Caco-2 (cell line): ENCODE results near the gene RAD9B. TPM values are rescaled to one million over a fixed set of nuclear protein-coding genes. Genes with fewer than 3 reads are reported as not detected.

ENCODE experiments used
- BruUV-seq: library from RNA; stranded (reverse); fragments of 400-500 nt; replicated peaks from 2 replicates; lab custom pipeline; 2021; lab: Mats Ljungman, UMichigan
- CTCF ChIA-PET: fragments of 300-600 bp; sonication (Branson Sonifier 250); formaldehyde crosslinking; loops from one replicate; lab custom pipeline; 2022; ENCODE audit warnings: antibody characterized with exemption; lab: Charles Lee
- POLR2A ChIA-PET: fragments of 300-600 bp; sonication (Branson Sonifier 250); formaldehyde crosslinking; loops from one replicate; lab custom pipeline; 2022; ENCODE audit warnings: antibody characterized with exemption; lab: Charles Lee
- DNase-seq, 2 experiments: peaks; one replicate each; pipeline versions ENCODE4 v3.0.0 to v3.0.0-alpha.2; 2020 to 2022
- H3K27me3 ChIP-seq: replicated peaks from 2 replicates; pipeline ENCODE4 v1.6.0; 2011; ENCODE audit warnings: low read length; ENCODE audit not compliant: control insufficient read depth, insufficient read depth
- H3K36me3 ChIP-seq: 2 replicates; pipeline ENCODE4 v1.5.1; 2011; ENCODE audit warnings: low read length; ENCODE audit not compliant: control insufficient read depth, insufficient read depth
- H3K4me1 ChIP-seq: fragments of 250-450 bp; sonication (Bioruptor Pico); 2 replicates; pipeline ENCODE4 v1.5.1; 2020; ENCODE audit warnings: mild to moderate bottlenecking
- H3K4me3 ChIP-seq: 2 replicates; pipeline ENCODE4 v1.5.1; 2011; ENCODE audit warnings: low read depth, mild to moderate bottlenecking, control low read depth, low read length
- H3K9me3 ChIP-seq: fragments of 250-450 bp; sonication (Bioruptor Pico); 2 replicates; pipeline ENCODE4 v1.5.1; 2020; ENCODE audit warnings: mild to moderate bottlenecking, moderate library complexity
- H3K27ac Mint-ChIP-seq: one replicate; pipeline ENCODE4 v1.8.0; 2022; ENCODE audit warnings: mixed read lengths; ENCODE audit not compliant: unreplicated experiment
- H3K27me3 Mint-ChIP-seq: one replicate; pipeline ENCODE4 v1.8.0; 2022; ENCODE audit warnings: mixed read lengths; ENCODE audit not compliant: insufficient read depth, unreplicated experiment
- H3K36me3 Mint-ChIP-seq: one replicate; pipeline ENCODE4 v1.8.0; 2022; ENCODE audit warnings: mild to moderate bottlenecking, mixed read lengths; ENCODE audit not compliant: insufficient read depth, unreplicated experiment
- H3K4me1 Mint-ChIP-seq: one replicate; pipeline ENCODE4 v1.8.0; 2022; ENCODE audit warnings: low read depth, mixed read lengths; ENCODE audit not compliant: unreplicated experiment
- H3K4me3 Mint-ChIP-seq: one replicate; pipeline ENCODE4 v1.8.0; 2022; ENCODE audit warnings: mild to moderate bottlenecking, moderate library complexity, mixed read lengths; ENCODE audit not compliant: unreplicated experiment
- H3K9me3 Mint-ChIP-seq: one replicate; pipeline ENCODE4 v1.8.0; 2022; ENCODE audit warnings: mixed read lengths; ENCODE audit not compliant: unreplicated experiment
- intact Hi-C: fragments of 100-400 bp; cut with micrococcal nuclease; formaldehyde crosslinking; loops from one replicate; pipeline ENCODE4 v1.10.0; 2022; ENCODE audit not compliant: unreplicated experiment
- total RNA-seq: library from RNA; stranded (reverse); gene quantifications from 2 replicates; pipeline ENCODE4 v1.2.3, GENCODE V29; 2022
- TF ChIP-seq, protein P1 (sequence below), 2 experiments: fragments of 200-600 bp in 1 of 2; IDR thresholded peaks; 1 replicate in 1 of 2; 2 replicates in 1 of 2; pipeline versions ENCODE4 v1.5.1 to v1.8.0; 2011 to 2022; ENCODE audit warnings: antibody characterized with exemption in 1 of 2, control low read depth in 1 of 2, inconsistent platforms in 1 of 2, low read depth in 1 of 2, low read length in 1 of 2, mild to moderate bottlenecking in 1 of 2, moderate library complexity in 1 of 2; ENCODE audit not compliant: insufficient read depth in 1 of 2, severe bottlenecking in 1 of 2, unreplicated experiment in 1 of 2

The RAD9B gene
- total RNA-seq, 1 experiment from 2014 or later, result 3.8 TPM

DNA sequence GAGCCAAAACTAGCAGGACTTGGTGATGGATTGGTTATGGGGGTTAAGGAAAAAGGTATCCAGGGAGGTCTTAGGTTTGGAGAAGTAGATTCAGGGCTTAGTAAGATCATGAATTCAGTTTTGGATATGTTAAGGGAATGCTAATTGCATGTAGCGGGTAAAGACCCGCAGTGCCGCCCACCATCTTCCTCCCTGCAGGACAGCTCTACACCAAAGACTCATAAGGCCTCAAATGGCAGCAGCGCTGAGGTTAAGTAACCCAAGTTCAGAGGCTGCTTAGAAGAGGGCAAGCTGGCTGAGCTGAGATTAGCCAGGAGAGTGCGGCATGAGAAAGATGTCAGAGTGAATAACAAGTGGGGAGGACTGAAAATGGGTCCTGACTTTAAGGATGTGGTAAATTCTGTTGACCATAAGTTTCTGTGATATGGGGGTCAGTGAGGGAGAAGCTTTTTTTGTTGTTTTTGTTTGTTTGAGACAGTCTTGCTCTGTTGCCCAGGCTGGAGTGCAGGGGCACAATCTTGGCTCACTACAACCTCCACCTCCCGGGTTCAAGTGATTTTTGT lies 26.2 kb downstream of the RAD9B start:
- Histone ChIP-seq H3K36me3 (no peaks in the 10 kb centered on the region), H3K9me3 (no peaks in the 10 kb centered on the region), H3K27me3 (no peaks in the 10 kb centered on the region), H3K4me1 (peaks cover 2% of the 10 kb centered on the region), H3K4me3 (no peak overlapping the region)
- no peak overlapping the region for H3K27ac Mint-ChIP-seq
- no peaks in the 10 kb centered on the region for H3K9me3 Mint-ChIP-seq
- CTCF ChIA-PET, result no interaction called here
- H3K4me1 Mint-ChIP-seq, result no peaks in the 10 kb centered on the region
- BruUV-seq, result no TSS peak
- peaks cover 20% of the 10 kb centered on the region for H3K36me3 Mint-ChIP-seq
- H3K4me3 Mint-ChIP-seq, result no peak overlapping the region
- TF ChIP-seq, protein P1, sequence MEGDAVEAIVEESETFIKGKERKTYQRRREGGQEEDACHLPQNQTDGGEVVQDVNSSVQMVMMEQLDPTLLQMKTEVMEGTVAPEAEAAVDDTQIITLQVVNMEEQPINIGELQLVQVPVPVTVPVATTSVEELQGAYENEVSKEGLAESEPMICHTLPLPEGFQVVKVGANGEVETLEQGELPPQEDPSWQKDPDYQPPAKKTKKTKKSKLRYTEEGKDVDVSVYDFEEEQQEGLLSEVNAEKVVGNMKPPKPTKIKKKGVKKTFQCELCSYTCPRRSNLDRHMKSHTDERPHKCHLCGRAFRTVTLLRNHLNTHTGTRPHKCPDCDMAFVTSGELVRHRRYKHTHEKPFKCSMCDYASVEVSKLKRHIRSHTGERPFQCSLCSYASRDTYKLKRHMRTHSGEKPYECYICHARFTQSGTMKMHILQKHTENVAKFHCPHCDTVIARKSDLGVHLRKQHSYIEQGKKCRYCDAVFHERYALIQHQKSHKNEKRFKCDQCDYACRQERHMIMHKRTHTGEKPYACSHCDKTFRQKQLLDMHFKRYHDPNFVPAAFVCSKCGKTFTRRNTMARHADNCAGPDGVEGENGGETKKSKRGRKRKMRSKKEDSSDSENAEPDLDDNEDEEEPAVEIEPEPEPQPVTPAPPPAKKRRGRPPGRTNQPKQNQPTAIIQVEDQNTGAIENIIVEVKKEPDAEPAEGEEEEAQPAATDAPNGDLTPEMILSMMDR (IDR thresholded peaks at IDR 0.05; ENCODE audit: insufficient read depth in 1 of 2, low read depth in 1 of 2, low read length in 1 of 2, severe bottlenecking in 1 of 2, unreplicated experiment in 1 of 2), result no peak
- intact Hi-C loops, result no loop called here
- no peaks in the 10 kb centered on the region for H3K27me3 Mint-ChIP-seq
- no peak for DNase-seq
- POLR2A ChIA-PET, result interaction anchor here (0.5 kb wide), 1 partner anchor 217 kb away, joined by 3 read pairs; no protein-coding TSS in a partner anchor

DNA sequence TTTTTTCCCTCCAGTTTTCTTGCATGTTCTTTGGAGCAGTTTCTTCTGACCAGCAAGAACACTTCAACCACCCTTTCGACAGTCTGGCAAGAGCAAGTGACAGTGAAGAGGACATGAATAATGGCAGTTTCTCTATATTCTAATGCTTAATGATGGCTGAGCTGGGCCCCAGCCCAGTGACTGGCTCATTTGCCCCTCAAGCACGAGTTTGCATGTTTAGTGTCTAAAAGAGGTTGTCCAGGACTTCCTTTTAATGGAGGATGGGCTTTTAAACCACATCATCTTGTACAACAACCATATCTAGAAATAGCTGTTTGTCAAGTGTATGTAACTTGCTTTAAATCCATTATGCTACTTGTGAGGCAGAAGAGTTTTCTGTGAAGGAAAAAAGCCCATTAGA lies 28.4 kb downstream of the RAD9B start:
- no peaks in the 10 kb centered on the region for H3K4me1 Mint-ChIP-seq
- no peaks in the 10 kb centered on the region for H3K27me3 ChIP-seq
- no TSS peak for BruUV-seq
- no peak for DNase-seq
- intact Hi-C loops, result no loop called here
- no peak overlapping the region for H3K4me3 ChIP-seq
- ChIA-PET CTCF (interaction anchor here (0.7 kb wide), 1 partner anchor 71 kb away, joined by 3 read pairs; no protein-coding TSS in a partner anchor), POLR2A (interaction anchor here (0.5 kb wide), 1 partner anchor 1624 kb away, joined by 3 read pairs; no protein-coding TSS in a partner anchor)
- H3K36me3 Mint-ChIP-seq, result peaks cover 25% of the 10 kb centered on the region
- no peak overlapping the region for H3K27ac Mint-ChIP-seq
- no peaks in the 10 kb centered on the region for H3K36me3 ChIP-seq
- peaks cover 11% of the 10 kb centered on the region for H3K4me1 ChIP-seq
- no peak overlapping the region for H3K4me3 Mint-ChIP-seq
- no peaks in the 10 kb centered on the region for H3K9me3 ChIP-seq
- H3K27me3 Mint-ChIP-seq, result no peaks in the 10 kb centered on the region
- H3K9me3 Mint-ChIP-seq, result no peaks in the 10 kb centered on the region
- TF ChIP-seq, protein P1 (IDR thresholded peaks at IDR 0.05; ENCODE audit: insufficient read depth in 1 of 2, low read depth in 1 of 2, low read length in 1 of 2, severe bottlenecking in 1 of 2, unreplicated experiment in 1 of 2), result no peak

DNA sequence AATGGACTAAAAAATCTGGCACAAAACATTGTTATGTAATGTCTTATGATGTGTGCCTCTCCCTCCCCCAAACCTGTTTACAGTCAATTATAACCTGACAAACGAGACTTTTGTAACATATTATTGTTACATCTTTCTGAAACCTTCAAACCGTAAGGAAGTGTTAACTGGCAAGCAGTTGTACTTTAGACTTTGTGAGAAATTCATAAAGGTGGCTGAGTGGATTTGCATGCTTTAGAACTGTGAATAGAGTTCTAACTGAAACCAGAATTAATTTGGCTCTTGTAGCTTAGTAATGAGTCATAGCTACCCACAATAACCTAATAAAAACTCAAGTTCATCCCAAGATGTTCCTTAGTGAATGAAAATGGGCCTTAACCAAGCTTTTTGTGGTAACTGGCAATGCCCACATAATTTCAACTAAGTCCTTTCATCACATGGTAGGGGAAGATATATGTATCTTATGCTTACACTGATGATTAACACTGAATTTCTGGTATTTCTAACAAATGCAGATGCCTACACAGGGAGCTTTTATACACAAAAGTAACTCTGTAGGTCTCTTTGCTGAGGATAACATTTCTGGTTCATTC lies 29.7 kb downstream of the RAD9B start:
- ChIA-PET CTCF (no interaction called here), POLR2A (no interaction called here)
- Mint-ChIP-seq H3K27ac (no peak overlapping the region), H3K4me1 (no peaks in the 10 kb centered on the region), H3K4me3 (no peak overlapping the region), H3K9me3 (no peaks in the 10 kb centered on the region), H3K27me3 (no peaks in the 10 kb centered on the region), H3K36me3 (peaks cover 32% of the 10 kb centered on the region)
- Histone ChIP-seq H3K27me3 (no peaks in the 10 kb centered on the region), H3K4me3 (no peak overlapping the region), H3K36me3 (no peaks in the 10 kb centered on the region), H3K9me3 (no peaks in the 10 kb centered on the region), H3K4me1 (peaks cover 11% of the 10 kb centered on the region)
- no peak for DNase-seq
- BruUV-seq, result no TSS peak
- TF ChIP-seq, protein P1 (IDR thresholded peaks at IDR 0.05; ENCODE audit: insufficient read depth in 1 of 2, low read depth in 1 of 2, low read length in 1 of 2, severe bottlenecking in 1 of 2, unreplicated experiment in 1 of 2), result no peak
- intact Hi-C loops, result no loop called here
